ENCODE data around the gene WBP2NL.

The WBP2NL gene

GRCh38 chr22:41976070-41976901 lies 22.3 kb upstream of the WBP2NL start:
- peak; percentile 57 for DNase-seq
- peaks cover 5% of the 10 kb centered on the region for H3K36me3 ChIP-seq
- no peaks in the 10 kb centered on the region for H3K27me3 ChIP-seq (ENCODE audit: insufficient read depth, low read depth, severe bottlenecking)
- H3K4me3 ChIP-seq (ENCODE audit: low read depth, low read length) = peak overlapping the region; percentile 66
- peak overlapping the region; percentile 63 for H3K27ac ChIP-seq
- no peaks in the 10 kb centered on the region for H3K9me3 ChIP-seq (ENCODE audit: severe bottlenecking)
- no peak for TF ChIP-seq CTCF (IDR thresholded peaks at IDR 0.05; ENCODE audit: low read depth, low read length)

- peak; percentile 55 for DNase-seq
- TF ChIP-seq CTCF (IDR thresholded peaks at IDR 0.05; ENCODE audit: low read depth, low read length) = no peak
- peaks cover 12% of the 10 kb centered on the region for H3K36me3 ChIP-seq
- no peaks in the 10 kb centered on the region for H3K27me3 ChIP-seq (ENCODE audit: insufficient read depth, low read depth, severe bottlenecking)
- H3K4me3 ChIP-seq (ENCODE audit: low read depth, low read length) = peak overlapping the region; percentile 73
- no peaks in the 10 kb centered on the region for H3K9me3 ChIP-seq (ENCODE audit: severe bottlenecking)
- H3K27ac ChIP-seq = peak overlapping the region; percentile 67
Measured at GRCh38 chr22:41976961-41977566, 21.5 kb upstream of the WBP2NL start.

GRCh38 chr22:41978732-41979131 lies 19.9 kb upstream of the WBP2NL start:
- no peak for TF ChIP-seq CTCF (IDR thresholded peaks at IDR 0.05; ENCODE audit: low read depth, low read length)
- Histone ChIP-seq H3K27ac (no peak overlapping the region), H3K9me3 (ENCODE audit: severe bottlenecking) (no peaks in the 10 kb centered on the region), H3K4me3 (ENCODE audit: low read depth, low read length) (no peak overlapping the region), H3K36me3 (peaks cover 15% of the 10 kb centered on the region), H3K27me3 (ENCODE audit: insufficient read depth, low read depth, severe bottlenecking) (no peaks in the 10 kb centered on the region)
- DNase-seq = no peak

GRCh38 chr22:41979423-41980250 lies 19.0 kb upstream of the WBP2NL start:
- H3K9me3 ChIP-seq (ENCODE audit: severe bottlenecking) = no peaks in the 10 kb centered on the region
- H3K4me3 ChIP-seq (ENCODE audit: low read depth, low read length) = no peak overlapping the region
- no peak for DNase-seq
- no peak for TF ChIP-seq CTCF (IDR thresholded peaks at IDR 0.05; ENCODE audit: low read depth, low read length)
- H3K27me3 ChIP-seq (ENCODE audit: insufficient read depth, low read depth, severe bottlenecking) = no peaks in the 10 kb centered on the region
- H3K36me3 ChIP-seq = peaks cover 15% of the 10 kb centered on the region
- H3K27ac ChIP-seq = no peak overlapping the region

- H3K9me3 ChIP-seq (ENCODE audit: severe bottlenecking) = no peaks in the 10 kb centered on the region
- H3K27me3 ChIP-seq (ENCODE audit: insufficient read depth, low read depth, severe bottlenecking) = no peaks in the 10 kb centered on the region
- H3K27ac ChIP-seq = no peak overlapping the region
- no peak for TF ChIP-seq CTCF (IDR thresholded peaks at IDR 0.05; ENCODE audit: low read depth, low read length)
- H3K4me3 ChIP-seq (ENCODE audit: low read depth, low read length) = no peak overlapping the region
- DNase-seq = no peak
- H3K36me3 ChIP-seq = peaks cover 22% of the 10 kb centered on the region
Measured at GRCh38 chr22:41982865-41983264, 15.7 kb upstream of the WBP2NL start.
